CD4-positive, alpha-beta T cell treated with Interleukin-12 subunit alpha and Interleukin-12 subunit beta, for 1 hour (primary cell): ENCODE measurements around the gene HIVEP3.
"Not testable (repeated sequence)": the region's sequence is repeated elsewhere in the genome, so short reads cannot be mapped to it uniquely, and the experiment has no call there.

ENCODE experiments used
- DNase-seq: peaks from one replicate; pipeline ENCODE4 v3.0.0-alpha.2; 2020

HIVEP3 gene

DNA sequence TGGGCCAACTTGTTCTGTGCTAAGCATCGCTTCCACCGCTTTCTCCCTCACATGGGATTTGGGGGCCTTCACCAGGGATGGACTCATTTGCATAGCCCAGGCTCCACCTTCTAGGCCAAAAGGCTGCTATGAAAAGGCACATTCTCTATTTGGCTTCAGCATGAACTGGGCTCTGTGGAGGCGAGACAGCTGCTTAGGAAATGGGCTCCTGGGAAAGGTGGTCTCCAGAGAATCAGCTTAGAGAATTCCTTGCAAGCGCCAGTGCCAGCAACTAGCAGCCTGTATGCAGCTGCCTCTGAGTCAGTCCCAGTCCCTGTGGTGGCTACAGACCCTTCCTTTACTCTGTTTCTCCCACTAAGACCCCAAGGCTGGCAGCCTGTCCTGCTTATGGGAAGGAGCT, 214.5 kb downstream of the HIVEP3 start:
- no peak for DNase-seq

DNA sequence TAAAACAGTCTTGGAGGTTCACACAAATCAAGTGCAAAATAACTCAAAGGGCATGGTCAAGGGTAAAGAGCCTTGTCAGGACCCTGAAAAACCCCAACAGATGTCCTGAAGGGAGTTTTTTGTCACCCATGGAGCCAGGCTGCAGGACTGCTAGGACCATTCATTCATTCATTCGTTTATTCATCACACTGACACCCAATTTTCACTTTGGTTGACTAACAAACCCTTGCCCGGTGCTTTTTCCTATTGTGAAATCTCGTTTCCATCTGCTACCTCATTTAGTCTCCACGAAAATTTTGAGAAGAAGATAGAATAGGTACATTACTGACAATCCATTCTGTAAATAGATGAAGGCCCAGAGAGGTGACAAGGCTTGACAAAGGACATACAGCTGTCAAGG, 216.0 kb downstream of the HIVEP3 start:
- no peak for DNase-seq

DNA sequence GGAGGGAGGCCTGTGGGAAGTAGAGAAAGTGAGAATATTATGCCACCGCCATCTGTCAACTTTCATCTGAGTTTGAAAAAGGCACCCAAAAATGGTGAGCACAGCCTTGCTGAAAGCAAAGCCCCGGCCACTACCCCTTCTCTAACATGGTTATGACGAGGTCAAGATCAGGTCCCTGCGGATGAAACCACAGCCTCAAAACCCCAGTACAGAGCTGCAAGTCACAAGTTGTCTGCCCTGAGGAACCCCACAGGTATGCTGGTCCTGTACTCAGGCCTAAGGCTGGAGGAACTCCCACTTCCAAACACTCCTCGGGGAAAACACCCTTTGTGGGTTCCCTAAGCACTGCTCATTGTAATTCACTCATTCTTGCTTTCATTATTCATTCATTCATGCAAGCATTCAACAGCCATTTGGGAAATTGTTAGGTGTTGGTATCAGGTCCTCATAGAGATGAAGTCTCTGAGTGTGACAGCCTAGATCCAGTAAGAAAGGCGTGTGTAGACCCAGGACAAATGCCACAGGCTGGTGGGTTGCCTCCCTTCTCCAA, 217.7 kb downstream of the HIVEP3 start:
- no peak for DNase-seq

DNA sequence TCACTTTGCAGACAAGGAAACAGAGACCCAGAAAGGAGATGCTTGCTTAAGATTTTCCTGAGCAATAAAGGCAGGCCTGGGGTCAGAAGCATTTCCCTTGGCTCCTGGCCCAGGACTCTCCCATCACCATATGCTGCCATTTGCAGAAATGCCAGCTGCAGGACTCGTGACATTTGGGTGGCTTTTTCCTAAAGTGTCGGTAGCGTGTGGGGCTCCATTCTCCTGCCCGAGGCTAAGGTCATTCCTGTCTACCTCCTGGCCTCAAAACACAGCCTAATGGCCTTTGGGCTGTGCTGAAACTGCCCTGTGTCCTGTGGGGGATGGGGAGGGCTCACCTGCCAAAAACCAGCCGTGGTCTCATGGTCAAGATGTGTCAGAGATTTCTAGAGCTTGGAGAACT, 218.1 kb downstream of the HIVEP3 start:
- no peak for DNase-seq

DNA sequence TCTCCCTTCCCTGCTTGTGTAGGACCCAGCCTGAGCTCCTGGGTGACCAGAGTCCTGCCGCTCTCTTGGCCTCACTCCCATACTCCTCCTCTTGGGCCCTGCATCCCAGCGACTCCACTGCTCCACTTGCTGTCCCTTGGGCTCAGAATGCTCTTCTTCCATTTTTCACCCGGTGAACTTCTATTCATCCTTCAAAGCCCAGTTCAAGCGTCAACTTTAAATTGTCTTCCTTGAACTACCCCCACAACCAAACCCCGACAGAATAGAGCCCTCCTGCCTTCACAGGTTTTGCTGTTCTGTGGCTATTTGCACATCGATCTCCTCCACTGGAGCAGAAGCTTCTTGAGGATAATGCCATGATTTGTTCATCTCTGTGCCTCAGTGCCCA, 218.9 kb downstream of the HIVEP3 start:
- no peak for DNase-seq

DNA sequence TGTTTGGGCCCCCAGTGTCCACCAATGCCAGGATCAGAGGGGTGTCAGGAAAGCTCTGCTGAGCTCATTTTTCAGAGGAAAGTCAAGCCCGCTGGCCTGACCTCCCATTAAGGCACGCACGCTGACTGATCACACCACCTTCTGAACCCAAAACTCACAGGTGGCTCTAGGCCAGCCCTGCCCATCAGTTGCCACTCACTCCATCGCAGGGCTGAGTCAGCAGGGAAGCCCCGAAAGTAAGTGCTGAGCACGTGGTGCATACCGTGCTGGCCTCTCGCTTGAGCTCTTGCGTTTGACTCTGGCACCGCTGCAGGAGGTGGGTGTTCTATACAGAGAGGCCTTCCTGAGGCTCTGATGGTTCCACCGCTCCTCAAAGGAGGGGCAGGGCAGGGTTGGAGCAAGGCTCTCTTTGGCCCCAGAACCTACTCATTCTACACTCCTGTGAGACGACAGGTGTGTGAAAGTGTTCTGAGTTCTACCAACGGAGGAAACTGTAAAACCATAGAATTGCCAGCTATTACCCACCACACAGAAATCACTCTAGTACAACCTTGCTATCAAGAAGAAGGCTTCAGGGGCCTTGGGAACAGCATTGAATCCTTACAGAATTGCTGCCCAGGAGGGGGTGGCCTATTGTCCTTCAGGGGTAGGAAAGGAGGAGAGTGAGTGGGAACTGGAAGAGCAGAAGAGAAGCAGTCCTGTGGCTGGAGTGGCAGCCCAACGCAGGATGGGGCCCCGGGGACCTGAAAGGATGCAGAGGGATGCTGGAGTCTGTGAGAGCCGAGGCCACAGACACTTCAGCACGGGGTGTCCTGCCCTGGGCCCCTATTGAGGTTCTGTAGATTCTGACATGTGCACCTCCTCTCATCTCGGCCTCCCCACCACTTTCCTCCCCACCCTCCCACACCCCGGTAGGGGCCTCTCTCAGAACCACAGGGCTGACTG, 219.5 kb downstream of the HIVEP3 start:
- DNase-seq = peak; percentile 40

DNA sequence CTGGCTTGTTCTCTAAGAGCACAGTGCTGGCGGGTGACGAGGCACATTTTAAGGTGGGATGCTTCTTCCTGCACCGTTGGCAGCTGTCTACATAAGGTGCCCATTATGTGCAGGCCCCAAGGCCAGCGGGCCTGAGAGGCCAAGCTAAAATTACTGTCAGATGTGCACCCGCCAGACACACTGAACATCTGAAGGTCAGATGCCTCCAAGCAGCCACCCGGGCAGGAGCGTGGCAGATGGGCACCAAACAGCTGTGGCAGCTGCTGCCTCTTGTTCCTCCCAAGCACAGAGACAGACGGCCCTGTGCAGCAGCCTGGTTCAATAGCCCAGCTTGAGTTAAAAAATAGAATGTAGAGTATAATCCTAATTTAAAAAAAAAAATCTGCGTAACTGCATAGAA, 222.3 kb downstream of the HIVEP3 start:
- no peak for DNase-seq

DNA sequence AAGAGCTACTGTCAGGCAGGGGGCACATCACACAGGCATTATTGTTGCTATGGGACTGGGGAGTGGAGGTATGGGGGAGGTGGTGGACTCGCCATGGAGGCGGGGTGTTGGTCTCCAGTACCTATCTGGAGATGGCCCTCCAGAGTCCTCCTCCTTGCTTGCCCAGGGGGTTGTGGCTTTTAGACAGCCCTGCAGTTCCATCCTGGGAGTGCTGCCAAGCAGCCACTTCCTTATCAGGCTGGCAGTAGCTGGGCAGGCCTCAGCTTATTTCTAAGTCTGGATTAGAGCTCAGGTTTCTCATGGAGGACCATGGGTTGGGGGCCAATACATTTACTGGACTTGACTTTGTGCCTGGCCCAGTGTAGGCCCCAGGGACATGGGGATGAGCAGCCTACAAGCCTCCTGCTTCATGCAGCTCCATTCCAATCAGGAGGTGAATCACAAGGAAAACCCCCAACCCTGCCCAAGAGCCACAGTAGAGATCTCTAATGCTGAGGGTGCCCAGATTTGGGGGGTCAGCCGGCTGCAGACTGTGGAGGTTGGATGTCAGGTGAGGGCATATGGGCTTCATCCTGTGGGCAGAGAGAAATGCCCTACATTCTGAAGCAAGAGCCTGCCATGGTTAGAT, 223.5 kb downstream of the HIVEP3 start:
- DNase-seq = no peak

DNA sequence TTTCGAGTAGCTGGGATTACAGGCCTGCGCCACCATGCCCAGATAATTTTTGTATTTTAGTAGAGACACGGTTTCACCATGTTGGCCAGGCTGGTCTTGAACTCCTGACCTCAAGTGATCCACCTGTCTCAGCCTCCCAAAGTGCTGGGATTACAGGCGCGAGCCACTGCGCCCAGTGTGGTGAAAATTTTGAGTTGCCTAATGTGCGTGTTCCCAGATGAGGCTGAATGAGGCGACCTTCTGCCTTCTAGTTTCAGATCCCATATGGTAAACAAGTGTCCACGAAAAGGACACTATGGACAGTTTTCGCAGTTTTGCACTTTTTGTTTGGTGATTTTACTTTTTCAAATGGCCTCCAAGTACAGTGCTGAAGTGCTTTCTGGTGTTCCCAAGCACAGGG, 226.8 kb downstream of the HIVEP3 start:
- not testable (repeated sequence) for DNase-seq

DNA sequence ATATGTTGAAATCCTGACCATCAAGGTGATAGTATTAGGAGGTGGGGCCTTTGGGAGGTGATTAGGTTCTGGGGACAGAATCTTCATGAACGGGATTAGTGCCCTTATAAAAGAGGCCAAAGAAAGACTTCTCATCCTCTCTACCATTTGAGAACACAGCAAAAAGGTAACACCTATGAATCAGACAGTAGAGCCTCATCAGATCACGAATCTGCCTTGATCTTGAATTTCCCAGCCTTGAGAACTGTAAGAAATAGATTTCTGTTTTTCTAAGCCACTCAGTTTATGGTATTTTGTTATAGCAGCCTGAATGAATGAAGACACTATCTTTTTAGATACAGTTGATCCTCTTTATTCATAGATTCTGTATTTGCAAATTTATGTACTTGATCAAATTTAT, 227.3 kb downstream of the HIVEP3 start:
- no peak for DNase-seq

DNA sequence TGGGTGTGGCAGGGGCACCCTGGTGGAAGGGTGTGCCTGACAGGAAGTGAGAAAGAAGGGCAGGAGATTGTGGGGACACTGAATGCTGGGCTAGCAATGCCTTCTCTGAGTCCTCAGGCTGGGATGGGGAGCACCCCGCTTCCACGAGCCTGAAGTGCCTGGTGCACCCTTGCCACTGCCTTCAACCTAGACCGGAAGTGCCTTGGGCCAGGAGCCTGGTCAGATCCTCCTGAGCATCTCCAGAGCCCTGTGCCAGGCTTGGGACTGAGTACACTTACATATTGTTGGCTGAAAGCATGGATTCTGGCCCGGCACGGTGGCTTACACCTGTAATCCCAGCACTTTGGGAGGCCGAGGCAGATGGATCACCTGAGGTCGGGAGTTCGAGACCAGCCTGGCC, 228.4 kb downstream of the HIVEP3 start:
- no peak for DNase-seq

DNA sequence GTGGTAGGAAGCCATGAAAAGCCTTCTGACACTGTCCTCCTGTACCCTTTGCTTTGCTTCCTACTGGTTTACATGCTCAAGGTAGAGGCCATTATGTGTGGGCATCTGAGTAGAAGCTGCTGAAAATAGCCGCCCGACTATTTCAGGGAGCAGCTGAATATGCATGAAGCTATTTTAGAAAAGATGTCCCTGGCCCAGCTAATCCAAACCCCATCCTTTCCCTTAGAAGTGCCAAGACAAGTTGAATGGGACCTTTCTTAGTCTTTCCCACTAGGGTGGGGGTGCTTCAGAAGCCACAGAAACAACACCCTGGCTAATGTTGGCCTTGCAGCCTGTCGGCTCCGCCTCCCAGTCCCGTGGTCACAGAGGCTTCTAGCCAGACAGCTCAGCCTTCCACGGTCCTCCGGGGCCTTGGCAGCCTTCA, 229.2 kb downstream of the HIVEP3 start:
- no peak for DNase-seq

DNA sequence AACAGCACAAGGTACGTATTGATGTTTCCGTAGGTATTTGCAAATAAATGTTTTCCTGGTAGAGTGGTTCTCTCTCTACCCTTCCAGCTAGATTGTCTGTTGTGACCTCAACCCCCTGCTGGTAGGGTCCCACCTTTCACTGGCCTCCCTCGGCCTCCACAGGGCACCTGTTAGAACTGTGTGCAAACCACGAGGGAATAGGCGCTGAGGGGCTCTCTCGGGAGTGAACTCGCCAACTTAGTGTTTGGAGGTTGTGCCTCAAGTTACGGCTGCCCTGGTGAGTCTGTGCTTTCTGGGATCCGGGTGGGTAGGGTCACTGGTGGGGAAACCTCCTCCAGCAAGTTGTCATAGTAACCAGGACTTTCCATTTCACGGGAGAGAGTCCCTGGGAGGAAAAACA, 229.6 kb downstream of the HIVEP3 start:
- no peak for DNase-seq

DNA sequence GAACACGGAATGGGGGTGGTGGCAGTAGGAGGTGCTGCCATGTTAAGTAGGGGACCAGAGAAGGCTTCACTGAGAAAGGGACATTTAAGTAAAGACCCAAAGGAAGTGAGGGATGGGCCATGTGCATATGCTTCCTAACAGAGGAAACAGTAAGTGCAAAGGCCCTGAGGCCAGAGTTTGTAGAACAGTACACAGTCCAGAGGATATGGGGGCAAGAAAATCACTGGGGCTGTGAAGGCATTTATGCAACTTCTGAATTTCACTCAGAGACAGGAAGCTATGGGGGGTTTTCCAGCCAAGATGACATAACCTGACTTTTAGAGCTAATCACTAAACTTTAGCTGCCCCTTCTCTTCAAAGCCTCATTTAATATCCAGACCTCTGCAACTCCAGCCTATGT, 231.7 kb downstream of the HIVEP3 start:
- DNase-seq = no peak

DNA sequence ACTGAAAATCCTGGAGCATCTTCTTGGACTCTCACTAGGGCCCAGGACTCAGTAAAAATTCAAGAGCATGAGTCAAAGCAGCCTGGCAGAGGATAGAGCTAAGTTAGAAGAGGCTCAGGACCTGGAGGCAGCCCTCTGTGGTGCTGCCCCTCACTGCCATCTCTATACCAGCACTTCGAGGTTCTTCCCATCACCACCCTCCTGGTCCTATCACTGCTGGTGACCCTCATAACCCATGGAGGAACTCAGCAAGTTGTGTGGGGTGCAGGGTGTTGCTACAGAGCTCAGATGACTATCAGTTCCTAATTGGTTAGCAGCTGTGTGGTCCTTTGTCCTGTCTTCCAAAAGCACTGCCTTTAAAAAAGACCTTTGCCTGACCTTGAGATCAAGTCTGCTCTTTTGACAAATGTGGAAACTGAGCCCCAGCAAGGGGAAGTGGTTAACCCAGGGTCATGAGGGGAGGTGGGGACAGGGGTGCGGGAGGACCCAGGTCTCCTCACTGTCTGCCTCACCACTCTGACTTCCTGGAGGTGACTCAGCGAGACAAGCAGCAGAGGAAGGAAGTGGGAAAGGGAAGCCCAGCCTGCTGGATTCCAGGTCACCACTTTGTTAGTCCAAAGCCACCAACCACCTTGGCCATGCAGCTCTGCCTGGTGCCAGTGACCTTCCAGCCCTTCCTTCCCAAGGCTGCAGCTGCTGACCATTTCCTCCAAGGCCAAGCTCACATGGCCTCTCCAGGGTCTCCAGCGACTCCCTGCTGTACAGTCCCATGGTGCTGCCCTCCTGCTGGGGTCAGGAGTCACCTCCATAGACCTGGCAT, 234.8 kb downstream of the HIVEP3 start:
- peak; percentile 49 for DNase-seq

DNA sequence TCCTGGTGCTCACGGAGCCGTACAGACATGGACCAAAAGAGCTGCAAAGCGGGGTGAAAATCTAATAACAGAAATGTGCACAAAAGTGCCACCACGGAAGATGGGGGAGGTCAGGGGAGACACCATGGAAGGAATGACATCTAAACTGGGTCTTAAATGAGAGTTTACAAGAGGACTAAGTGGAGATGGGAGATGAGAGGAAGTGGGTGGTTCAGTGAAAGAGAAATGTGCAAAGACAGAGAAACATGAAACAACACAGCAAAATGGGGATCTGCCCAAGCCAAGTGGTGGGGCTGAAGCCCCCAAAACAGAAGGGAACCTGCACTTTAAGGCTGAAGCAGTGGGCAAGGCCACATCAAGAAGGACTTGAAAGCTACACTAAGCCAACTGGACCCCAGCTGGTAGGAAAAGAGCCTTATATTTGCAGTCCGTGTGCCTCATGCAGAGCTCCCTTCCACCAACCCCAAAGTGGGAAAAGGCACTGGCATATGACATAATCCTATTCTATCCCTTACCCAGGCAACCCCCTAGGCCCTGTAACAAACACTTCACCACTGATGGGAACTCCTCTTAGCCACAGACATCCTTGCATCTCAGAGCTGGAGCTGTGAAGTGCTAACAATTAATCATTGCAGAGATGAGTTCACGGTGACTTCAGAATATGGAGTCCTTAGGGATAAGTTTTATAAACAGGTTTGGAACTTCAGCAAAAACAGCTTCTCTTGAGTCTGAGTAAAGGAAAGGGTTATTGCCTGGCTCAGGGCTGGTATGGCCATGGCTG, 235.7 kb downstream of the HIVEP3 start:
- no peak for DNase-seq

DNA sequence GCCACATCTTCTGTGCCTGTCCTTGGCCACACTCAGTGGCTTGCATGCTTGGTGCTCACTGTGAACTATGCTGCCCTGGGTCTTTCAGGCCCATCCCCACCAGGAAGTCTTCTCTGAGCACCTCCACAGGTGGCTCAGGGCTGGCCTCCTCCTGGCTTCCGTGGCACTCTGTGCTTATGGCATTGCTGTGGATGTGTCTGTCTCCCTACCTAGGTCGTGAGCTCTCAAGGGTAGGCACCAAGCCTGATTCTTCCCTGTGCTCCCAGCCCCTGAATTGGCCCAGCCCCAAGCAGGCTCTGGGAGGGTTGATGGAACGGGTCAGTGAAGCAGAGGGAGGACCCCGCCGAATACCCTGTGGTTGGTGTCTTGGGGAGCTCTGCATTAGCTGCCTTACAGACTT, 236.6 kb downstream of the HIVEP3 start:
- DNase-seq = no peak

DNA sequence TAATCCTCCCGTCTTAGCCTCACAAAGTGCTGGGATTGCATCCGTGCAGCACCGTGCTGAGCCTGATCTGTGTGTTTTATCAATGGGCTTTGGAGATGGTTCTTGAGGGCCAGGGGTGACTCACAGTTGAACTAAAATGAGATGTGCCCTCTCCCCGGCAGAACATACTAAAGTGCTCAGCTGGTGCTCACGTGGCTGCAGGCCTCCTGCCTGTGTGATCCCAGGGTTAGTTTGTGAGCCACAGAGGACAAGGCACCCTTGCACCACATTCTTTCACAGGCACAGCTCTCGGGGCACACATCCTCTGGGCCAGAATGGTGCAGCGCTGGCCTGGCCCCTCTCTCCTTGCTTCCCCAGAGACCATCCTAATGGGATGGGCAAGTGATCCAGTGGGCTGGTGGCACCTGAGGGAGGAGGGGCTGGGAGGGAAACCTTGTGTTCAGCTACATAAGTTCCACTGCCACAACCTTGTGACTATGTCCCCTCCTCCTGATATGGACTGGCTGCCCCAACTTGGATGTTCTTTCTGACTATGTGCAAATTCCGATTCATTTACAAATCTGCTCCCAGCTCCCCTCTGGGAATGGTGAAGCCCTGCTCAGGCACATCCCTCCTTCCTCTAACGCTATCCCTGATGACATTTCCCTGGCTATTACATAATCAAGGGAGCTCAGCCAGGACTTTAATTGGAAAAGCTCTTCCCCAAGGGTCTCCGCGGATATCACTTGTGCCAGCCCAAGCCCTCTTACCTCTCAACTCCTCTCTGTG, 237.2 kb downstream of the HIVEP3 start:
- DNase-seq = no peak

DNA sequence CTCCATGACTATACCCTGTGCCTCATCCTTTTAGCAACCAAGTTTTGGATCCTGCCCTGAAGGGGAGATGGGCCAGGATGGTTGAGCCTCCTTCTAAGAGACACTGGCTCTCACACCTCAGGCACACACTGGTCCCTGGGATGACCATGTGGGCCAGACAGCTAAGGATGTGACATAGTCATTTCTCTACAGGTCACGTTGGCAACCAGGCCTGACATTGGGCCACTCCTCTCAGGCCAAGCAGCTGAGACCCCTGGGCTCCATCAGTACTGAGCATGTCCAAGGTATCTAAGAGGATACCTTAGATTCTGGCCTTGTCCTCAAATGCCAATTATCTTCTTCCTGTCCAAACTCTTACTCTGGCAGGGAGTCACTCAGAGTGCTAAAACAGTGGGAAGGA, 238.7 kb downstream of the HIVEP3 start:
- DNase-seq = no peak

DNA sequence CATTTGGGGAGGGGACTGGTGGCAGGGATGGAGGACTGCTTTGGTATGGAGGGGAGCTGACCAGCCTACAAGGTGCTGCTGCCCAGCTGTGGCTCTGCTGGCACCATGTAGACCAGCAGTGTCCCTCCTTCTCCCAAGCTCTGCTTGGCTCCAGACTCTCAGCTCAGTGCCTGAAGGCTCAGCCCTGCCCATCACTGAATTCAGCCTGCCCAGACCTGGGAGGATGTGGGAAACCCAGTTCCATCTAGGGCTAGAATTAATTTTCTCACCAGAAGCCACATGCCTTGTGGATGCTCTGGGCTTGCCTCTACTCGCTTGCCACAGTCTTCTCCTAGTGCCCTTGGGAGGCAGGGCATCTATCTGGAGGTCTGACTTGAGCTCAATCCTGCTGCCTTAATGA, 239.2 kb downstream of the HIVEP3 start:
- DNase-seq = no peak

DNA sequence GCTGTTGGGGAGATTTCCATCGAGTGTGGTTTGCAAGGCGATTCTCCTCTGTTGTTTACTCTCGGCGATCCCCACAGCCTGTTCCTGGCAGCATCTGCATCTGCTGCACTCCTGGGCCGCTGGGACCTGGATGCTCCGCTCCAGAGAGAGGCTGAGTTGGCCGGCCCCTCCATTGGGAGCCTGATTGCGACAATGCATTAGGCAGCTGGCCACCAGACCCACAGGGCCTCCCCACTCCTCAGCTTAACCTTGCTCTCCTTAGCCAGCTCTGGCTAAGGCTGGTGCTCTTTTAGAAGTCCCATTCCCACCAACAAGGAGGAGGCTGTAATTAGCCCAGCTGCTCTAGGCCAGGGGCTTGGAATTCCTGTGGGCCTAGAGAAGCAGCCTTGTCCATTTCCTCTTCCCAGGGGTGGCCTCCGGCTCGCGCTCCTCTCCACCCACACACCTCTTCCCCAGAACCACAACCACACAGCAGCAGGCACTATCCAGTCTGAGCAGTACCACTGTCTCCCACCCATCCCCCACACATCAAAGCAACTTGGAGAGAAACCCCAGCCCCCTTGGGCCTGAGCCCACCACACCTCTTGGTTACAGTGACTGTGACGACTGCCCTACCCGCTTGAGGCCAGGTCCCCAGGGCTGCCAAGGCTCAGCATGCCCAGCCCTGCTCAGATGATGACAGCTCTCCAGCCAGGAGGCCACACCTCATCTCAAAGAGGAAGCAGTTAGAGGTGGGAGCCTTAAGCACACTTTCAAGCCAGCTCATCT, 240.4 kb downstream of the HIVEP3 start:
- DNase-seq = no peak
